ENCODE data around the gene SRRM3.
"Not testable (repeated sequence)": the region's sequence is repeated elsewhere in the genome, so short reads cannot be mapped to it uniquely, and the experiment has no call there.

The SRRM3 gene

GRCh38 chr7:76241141-76241540, 39.4 kb downstream of the SRRM3 start:
- DNase-seq (ENCODE audit: low read depth) = no peak
- no peak for TF ChIP-seq CTCF (IDR thresholded peaks at IDR 0.05; ENCODE audit: insufficient read depth, low read depth, low read length, missing control alignments)
- no peak overlapping the region for H3K4me3 ChIP-seq (ENCODE audit: low read depth, low read length)

GRCh38 chr7:76242517-76243063, 40.9 kb downstream of the SRRM3 start:
- not testable (repeated sequence) for H3K4me3 ChIP-seq (ENCODE audit: low read depth, low read length); DNase-seq (ENCODE audit: low read depth)

GRCh38 chr7:76244781-76245391, 43.2 kb downstream of the SRRM3 start:
- TF ChIP-seq CTCF (IDR thresholded peaks at IDR 0.05; ENCODE audit: insufficient read depth, low read depth, low read length, missing control alignments) = no peak
- no peak overlapping the region for H3K4me3 ChIP-seq (ENCODE audit: low read depth, low read length)
- DNase-seq (ENCODE audit: low read depth) = no peak

- no peak for DNase-seq (ENCODE audit: low read depth)
- no peak for TF ChIP-seq CTCF (IDR thresholded peaks at IDR 0.05; ENCODE audit: insufficient read depth, low read depth, low read length, missing control alignments)
- no peak overlapping the region for H3K4me3 ChIP-seq (ENCODE audit: low read depth, low read length)
These were observed 45.2 kb downstream of the SRRM3 start for GRCh38 chr7:76246804-76247389.

- H3K4me3 ChIP-seq (ENCODE audit: low read depth, low read length) = no peak overlapping the region
- TF ChIP-seq CTCF (IDR thresholded peaks at IDR 0.05; ENCODE audit: insufficient read depth, low read depth, low read length, missing control alignments) = no peak
- DNase-seq (ENCODE audit: low read depth) = no peak
These were observed 46.2 kb downstream of the SRRM3 start for GRCh38 chr7:76247938-76248337.

GRCh38 chr7:76252021-76252420, 50.3 kb downstream of the SRRM3 start:
- no peak for DNase-seq (ENCODE audit: low read depth)
- no peak overlapping the region for H3K4me3 ChIP-seq (ENCODE audit: low read depth, low read length)
- TF ChIP-seq CTCF (IDR thresholded peaks at IDR 0.05; ENCODE audit: insufficient read depth, low read depth, low read length, missing control alignments) = no peak

GRCh38 chr7:76254781-76255180, 53.1 kb downstream of the SRRM3 start:
- H3K4me3 ChIP-seq (ENCODE audit: low read depth, low read length) = no peak overlapping the region
- no peak for DNase-seq (ENCODE audit: low read depth)

More at GRCh38 chr7:76254781-76255180, 53.1 kb downstream of the SRRM3 start:
- no peak for TF ChIP-seq CTCF (IDR thresholded peaks at IDR 0.05; ENCODE audit: insufficient read depth, low read depth, low read length, missing control alignments)

All from GM12865 (cell line).